Inflammatory macrophage (primary cell): ENCODE data around the gene AKAP1.

Experiments used
- DNase-seq, 2 donors: peaks; one replicate each; pipeline ENCODE4 v3.0.0-alpha.2; 2020 to 2022

The AKAP1 gene

GRCh38 chr17:57170866-57171265, 85.8 kb downstream of the AKAP1 start:
- DNase-seq: no peak
